Measurements from ENCODE around the gene PLBD2.
"Not testable (repeated sequence)": the region's sequence is repeated elsewhere in the genome, so short reads cannot be mapped to it uniquely, and the experiment has no call there.

Gene PLBD2

GRCh38 chr12:113334786-113335539 lies 23.4 kb upstream of the PLBD2 start, which contains the start of gene SLC8B1:
SLC8B1 (minus strand) TSS chr12:113335109; CDS start chr12:113332878, 2,231 bp downstream.
- peak; percentile 86 for DNase-seq (ENCODE audit: low spot score)

- no peak for DNase-seq (ENCODE audit: low spot score)
Measured at GRCh38 chr12:113339540-113339939, 18.8 kb upstream of the PLBD2 start.

- no peak for DNase-seq (ENCODE audit: low spot score)
Measured at GRCh38 chr12:113340061-113340460, 18.3 kb upstream of the PLBD2 start.

DNA sequence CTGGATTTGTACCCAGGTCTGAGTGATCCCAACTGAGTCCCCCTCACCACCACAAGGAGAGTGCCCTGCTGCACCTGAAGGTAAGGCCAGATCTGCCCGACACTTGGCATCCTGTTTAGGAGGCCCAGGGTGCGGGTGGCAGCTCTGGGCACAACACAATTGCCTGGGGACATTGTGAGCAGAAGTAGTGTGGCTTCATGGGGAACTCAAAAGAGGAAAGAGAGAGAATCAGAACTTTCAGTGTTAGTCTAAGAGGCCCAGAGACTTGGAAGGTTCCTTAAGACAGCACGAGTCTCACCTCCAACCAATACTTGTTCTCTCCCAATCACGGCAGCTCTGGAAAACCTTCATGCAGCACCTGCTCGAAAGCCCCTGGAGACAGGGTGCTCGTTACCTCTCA lies 16.9 kb upstream of the PLBD2 start:
- no peak for DNase-seq (ENCODE audit: low spot score)

DNA sequence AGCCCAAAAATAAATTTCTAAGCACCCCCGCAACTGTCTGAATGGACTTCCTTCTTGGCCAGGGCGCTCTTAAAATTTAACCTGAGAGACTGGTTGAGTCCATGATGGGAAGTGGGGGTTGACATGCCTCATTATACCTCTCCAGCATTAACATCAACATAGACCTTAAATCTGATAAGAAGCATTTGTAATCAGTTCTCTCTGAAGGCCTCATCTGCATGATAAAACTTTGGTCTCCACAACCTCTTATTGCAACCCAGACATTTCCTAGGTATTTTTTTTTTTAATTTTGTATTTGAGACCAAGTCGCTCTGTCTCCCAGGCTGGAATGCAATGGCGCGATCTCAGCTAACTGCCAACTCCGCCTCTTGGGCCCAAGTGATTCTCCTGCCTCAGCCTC lies 13.1 kb upstream of the PLBD2 start:
- no peak for DNase-seq (ENCODE audit: low spot score)

DNA sequence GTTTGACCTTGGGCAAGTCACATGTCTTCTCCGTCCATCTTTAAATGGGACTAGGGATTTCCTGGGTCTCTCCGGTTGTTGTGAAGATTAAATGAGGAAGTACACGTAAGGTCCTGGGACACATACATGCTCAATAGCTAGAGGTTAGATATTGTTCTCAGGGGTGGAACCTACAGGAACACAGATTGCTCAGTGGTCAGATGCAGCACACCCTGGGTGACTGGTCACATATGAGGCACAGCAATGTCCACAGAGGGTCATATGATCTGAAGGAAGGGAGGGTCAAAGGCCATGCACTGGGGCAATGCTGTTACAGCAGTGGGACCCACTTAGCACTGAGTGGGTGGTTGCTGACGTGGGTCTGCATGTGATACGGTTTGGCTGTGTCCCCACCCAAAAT lies 12.0 kb upstream of the PLBD2 start:
- DNase-seq (ENCODE audit: low spot score) = no peak

- no peak for DNase-seq (ENCODE audit: low spot score)
Measured at GRCh38 chr12:113347107-113347506, 11.3 kb upstream of the PLBD2 start.

- no peak for DNase-seq (ENCODE audit: low spot score)
Measured at GRCh38 chr12:113347892-113348291, 10.5 kb upstream of the PLBD2 start.

DNA sequence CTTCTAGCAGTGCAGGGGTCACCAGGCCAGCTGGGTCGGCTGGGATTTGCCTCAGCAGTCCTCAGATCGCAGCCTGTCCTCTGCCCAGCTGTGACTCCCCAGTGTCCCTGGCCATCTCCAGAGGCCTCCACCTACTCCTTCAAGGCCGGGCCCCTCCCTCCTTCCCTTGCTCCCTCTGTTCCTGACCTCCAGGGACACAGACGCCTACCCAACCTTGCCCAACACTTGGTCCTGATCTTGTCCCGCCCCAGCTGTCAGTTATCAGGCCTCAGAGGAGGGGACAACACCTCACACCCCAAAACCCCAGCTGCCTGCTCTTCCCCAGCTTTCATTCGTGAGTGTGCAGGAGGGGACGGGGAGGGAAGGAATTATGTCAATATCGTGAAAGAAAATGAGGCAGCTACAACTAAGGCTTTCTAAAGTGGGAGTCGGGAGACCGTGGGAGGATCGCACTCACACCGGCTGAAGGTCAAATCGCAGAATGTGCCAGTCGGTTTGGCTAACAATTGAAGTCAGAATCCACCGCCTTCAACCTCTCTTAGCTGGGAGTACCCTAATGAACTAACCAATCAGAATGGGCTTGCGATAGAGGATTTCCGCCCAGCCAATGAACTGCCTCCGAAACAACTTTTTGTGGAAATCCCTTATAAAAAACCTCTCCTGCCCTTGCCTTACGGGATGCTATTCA lies 9.4 kb upstream of the PLBD2 start:
- no peak for DNase-seq (ENCODE audit: low spot score)

DNA sequence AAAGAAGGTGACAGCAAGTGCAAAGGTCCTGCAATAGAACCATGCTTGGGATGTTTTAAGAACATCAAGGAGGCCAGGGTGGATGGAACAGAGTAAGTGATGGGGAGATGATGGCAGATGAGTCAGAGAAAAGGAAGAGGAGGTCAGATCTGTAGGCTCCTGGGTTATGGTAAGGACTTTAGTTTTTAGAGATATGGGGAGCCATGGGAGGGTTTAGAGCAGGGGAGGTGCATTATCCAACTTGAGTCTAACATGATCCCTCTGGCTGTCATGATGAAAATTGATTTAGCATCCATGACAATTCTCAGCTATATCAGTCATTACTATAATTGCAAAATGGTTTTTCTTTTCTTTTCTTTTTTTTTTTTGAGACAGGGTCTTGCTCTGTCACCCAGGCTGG lies 7.3 kb upstream of the PLBD2 start:
- no peak for DNase-seq (ENCODE audit: low spot score)

- not testable (repeated sequence) for DNase-seq (ENCODE audit: low spot score)
Measured at GRCh38 chr12:113354192-113354591, 4.2 kb upstream of the PLBD2 start.

GRCh38 chr12:113359133-113359938 lies 949 bp downstream of the PLBD2 start:
- peak; percentile 53 for DNase-seq (ENCODE audit: low spot score)

DNA sequence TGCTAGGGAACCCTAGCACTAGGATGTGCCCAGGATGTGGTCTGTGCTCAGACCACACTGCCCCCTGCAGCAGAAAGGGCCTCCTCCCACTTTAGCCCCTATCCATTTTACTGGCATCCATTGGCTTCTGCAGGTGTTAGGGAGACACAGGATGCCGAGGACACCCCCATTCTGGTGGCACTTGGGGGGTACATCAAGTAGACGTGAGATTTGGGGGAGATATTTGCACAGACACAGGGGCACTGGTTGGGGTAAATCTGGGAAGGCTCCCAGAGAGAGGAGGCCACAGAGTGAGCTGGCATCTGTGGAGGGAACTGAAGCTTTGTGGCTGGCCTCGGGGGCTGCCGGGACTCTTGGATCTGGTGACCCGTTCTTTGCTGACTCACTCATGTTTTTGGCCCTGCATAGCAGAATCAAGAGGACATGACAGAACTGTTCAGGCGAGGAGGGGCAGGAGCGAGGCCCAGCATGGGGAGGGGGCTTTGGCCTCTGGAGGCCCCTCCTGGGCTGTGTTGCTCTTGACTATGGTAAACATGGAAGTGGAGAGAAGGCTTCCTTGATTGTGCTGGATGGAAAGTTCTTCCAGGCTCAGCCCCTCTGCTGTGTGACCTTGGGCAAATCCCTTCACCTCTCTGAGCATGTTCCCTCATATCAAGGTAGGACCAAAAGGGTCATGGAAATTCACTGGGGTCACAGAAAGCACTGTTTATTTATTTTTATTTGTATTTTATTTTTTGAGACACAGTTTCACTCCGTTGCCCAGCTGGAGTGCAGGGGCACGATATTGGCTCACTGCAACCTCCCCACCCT lies 1.8 kb downstream of the PLBD2 start:
- no peak for DNase-seq (ENCODE audit: low spot score)

GRCh38 chr12:113361574-113362370 lies 3.4 kb downstream of the PLBD2 start:
- DNase-seq (ENCODE audit: low spot score) = no peak

DNA sequence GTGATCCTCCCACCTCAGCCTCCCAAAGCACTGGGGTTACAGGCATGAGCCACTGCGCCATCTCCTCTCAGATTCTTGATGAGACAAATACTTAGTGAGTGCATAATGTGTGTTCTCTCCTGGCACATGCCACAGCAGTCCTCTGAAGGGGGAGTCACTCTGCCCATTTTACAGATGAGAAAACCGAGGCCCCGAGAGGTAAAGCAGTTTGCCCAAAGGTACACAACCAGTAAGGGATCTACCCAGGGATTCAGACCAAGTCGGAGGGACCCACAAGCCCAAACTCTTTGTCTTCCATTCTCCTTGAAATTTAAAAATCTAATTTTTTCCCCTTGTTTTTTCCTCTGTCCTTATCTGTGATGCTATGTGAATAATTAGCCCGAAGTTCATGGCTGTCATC lies 6.3 kb downstream of the PLBD2 start:
- DNase-seq (ENCODE audit: low spot score) = no peak

GRCh38 chr12:113365639-113366395 lies 7.4 kb downstream of the PLBD2 start:
- DNase-seq (ENCODE audit: low spot score) = no peak

DNA sequence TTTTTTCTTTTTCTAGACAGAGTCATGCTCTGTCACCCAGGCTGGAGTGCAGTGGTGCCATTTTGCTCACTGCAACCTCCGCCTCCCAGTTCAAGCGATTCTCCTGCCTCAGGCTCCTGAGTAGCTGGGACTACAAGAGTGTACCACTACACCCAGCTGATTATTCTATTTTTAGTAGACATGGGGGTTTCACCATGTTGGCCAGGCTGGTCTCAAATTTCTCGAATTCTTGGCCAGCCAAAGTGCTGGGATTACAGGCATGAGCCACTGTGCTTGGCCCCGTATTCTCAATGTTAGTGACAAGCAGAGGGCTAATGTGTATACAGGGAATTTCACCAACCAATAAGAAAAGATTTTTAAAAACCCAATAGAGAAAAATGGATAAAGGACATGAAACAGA lies 8.4 kb downstream of the PLBD2 start:
- no peak for DNase-seq (ENCODE audit: low spot score)

GRCh38 chr12:113368331-113368730 lies 9.9 kb downstream of the PLBD2 start:
- no peak for DNase-seq (ENCODE audit: low spot score)

DNA sequence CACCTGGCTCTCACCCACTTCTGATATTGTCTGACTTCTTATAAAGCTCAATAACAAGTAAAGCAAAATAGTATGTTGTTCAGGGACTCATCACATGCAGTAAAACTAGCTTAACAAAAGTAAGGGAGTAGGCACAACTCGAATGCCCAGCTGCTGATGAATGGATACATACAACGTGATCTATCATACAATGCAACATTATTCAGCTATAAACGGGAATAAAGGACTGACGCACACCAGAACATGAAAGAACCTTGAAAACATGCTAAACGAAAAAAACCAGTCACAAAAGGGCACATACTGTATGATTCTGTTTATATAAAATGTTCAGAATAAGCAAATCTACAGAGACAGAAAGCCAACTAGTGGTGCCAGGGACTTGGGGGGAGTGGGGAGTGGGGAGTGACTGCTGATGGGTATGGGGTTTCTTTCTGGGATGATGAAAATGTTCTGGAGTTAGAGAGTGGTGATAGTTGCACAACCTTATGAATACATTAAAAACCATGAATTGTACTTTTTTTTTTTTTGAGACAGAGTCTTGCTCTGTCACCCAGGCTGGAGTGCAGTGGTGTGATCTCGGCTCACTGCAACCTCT lies 11.1 kb downstream of the PLBD2 start:
- no peak for DNase-seq (ENCODE audit: low spot score)
